IPS DF 6.9 (cell line): ENCODE results near the gene EHMT1.

Experiments used
- DNase-seq: peaks from one replicate; pipeline ENCODE4 v3.0.0-alpha.2; 2013; ENCODE audit warnings: low read depth, low spot score
- H3K27ac ChIP-seq: one replicate; pipeline ENCODE4 v1.5.1; 2013; ENCODE audit warnings: low read length, control low read depth
- H3K27me3 ChIP-seq: 2 replicates; pipeline ENCODE4 v1.6.1; 2013; ENCODE audit warnings: mild to moderate bottlenecking, low read length; ENCODE audit not compliant: control insufficient read depth, insufficient read depth
- H3K36me3 ChIP-seq: 2 replicates; pipeline ENCODE4 v1.6.1; 2013; ENCODE audit warnings: low read length; ENCODE audit not compliant: control insufficient read depth, insufficient read depth
- H3K4me1 ChIP-seq: 2 replicates; pipeline ENCODE4 v1.6.1; 2013; ENCODE audit warnings: low read length; ENCODE audit not compliant: control insufficient read depth, insufficient read depth
- H3K4me3 ChIP-seq: 2 replicates; pipeline ENCODE4 v1.5.1; 2013; ENCODE audit warnings: mild to moderate bottlenecking, low read length
- H3K9me3 ChIP-seq: 2 replicates; pipeline ENCODE4 v1.6.1; 2013; ENCODE audit warnings: low read length, inconsistent platforms; ENCODE audit not compliant: control insufficient read depth, insufficient read depth
- WGBS: extraction: QIAGEN DNeasy Blood & Tissue Kit; methylation state at CpG from one replicate; pipeline ENCODE4 v1.1.7; 2013; ENCODE audit warnings: mixed read lengths, missing lambda C conversion rate; ENCODE audit not compliant: insufficient read length, insufficient coverage; 5-methylcytosine and 5-hydroxymethylcytosine counted together

EHMT1 gene

DNA sequence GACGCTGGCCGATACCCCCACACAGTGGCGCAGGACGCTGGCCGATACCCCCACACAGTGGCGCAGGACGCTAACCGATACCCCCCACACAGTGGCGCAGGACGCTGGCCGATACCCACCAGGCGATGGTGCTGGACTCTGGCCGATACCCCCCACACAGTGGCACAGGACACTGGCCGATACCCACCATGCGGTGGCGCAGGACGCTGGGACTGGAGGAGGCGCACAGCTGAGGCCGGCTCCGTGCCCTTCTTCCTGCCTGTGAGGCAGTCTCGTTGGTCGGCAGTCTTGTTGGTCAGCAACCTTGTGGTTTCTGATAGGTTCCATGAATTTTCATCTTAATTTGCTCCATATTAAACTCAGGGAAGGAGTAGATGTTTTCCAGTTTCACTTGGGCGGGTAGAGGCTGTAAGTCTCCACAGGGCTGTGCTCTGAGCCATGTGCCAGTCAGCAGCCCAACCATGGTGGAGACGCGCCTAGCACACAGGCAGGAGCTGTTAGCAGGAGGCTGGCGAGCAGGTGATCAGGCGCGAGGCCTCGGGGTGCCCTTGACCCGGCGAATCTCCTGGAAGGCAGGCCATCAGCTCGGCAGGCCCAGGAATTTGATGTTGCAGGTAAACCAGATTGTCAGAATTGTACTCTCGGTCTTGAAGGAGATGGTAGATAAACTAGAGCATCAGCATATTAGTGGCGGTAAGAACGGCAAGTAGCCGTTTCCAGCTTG lies 75.6 kb downstream of the EHMT1 start:
- no peaks in the 10 kb centered on the region for H3K27me3 ChIP-seq
- no peak for DNase-seq
- no peaks in the 10 kb centered on the region for H3K36me3 ChIP-seq
- no peak overlapping the region for H3K4me3 ChIP-seq
- H3K9me3 ChIP-seq: no peaks in the 10 kb centered on the region
- H3K27ac ChIP-seq: no peak overlapping the region
- no CpG with 5 or more reads among the region's 36 CpGs for WGBS
- H3K4me1 ChIP-seq: peaks cover 8% of the 10 kb centered on the region

DNA sequence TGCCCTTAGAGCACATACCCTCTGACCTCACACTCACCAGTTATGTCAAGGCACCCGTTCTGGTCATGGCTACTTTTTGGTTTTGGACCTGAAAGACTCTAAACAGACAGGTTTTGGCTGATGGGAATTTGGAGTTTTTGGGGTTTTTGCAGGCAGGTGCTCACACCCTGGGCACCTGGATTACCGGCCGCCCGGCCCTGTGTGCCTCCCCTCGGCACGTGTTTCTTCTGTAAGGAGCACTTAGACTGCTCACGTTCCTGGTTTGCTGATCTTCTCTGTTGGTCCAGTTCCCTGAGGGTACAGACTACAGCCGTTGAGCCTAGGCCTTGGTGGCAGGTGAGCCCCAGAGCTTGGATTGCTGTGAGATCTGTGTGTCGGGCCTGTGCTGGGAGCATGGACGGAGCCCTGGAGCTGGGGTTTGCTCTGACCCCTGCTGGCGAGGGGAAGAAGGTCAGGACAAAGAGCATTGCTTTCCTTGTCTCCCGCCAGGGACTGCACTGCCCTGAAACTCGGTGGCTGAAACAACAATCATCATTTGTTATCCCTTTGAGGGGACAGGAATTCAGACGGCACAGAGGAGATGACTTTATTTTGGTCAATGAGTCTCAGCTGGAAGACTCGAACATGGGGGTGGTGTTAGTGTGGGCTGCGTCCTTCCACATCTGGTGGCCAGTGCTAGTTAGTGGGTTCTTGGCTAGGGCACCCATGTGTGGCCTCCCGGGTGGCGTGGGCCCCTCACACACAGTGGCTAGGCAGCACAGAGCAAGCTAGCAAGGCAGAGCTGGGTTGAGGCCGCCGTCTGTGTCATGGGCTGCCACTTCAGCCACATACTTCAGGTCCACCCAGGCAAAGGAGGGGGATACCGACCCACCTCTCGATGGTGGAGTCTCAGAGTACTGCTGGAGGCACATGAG lies 76.4 kb downstream of the EHMT1 start:
- WGBS: no CpG with 5 or more reads among the region's 22 CpGs
- DNase-seq: peak; percentile 67
- Histone ChIP-seq H3K36me3 (no peaks in the 10 kb centered on the region), H3K27me3 (no peaks in the 10 kb centered on the region), H3K4me1 (peaks cover 8% of the 10 kb centered on the region), H3K4me3 (no peak overlapping the region), H3K27ac (no peak overlapping the region), H3K9me3 (no peaks in the 10 kb centered on the region)

DNA sequence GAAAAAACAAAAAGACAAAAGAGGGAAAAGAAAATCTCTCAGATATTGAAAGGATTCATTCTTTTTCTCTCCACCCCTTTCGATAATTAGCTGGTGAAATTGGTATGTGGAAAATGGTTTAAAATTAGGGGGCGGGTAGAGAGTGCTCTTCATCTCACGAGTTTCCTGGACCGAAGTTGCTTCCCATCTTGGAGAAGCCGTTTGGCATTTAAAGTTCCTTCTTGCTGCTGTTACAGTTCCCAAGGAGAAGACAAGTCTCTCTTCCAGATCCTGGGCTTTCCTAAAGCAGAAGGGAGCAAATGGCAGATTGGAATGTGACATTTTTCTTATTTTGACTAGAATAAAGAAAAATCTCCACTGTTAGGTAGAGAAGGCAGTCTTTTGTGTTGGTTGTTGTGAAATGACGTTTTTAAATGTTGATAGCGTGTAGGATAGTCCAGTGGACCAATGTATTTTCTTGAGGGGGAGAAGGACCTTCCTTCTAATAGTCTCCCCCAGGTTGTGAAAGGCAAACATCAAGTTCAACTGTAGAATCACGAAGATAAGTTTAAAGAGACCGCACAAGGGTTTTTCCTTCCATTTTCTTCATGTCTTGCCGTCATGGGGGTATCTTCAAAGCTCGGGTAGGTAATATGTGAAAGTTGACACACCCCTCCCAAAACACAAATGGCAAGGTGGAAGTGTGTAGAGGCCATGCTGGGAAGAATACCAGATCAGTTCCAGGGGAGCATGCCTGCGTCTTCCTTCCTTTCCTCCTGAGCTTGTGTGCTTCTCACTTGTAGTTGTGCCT lies 77.5 kb downstream of the EHMT1 start:
- no peak for DNase-seq
- no peaks in the 10 kb centered on the region for H3K36me3 ChIP-seq

DNA sequence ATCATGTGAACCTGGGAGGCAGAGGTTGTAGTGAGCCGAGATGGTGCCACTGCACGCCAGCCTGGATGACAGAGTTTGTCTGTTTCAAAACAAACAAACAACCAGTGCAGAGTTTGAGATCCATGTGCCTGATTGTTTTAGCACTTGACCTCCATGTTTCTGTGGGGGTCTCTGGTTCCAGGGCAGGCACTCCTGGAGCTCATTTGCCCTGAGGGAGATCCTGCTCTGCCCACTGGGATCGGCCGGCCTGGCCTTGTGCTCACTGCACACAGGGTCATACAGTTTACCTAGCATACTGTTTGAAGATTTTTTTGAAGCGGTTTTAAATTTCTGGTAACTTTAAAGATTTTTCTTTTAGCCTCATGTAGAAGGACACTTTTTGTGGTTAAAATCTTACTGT lies 78.4 kb downstream of the EHMT1 start:
- H3K9me3 ChIP-seq: no peaks in the 10 kb centered on the region
- DNase-seq: no peak
- no CpG with 5 or more reads among the region's 5 CpGs for WGBS
- H3K36me3 ChIP-seq: no peaks in the 10 kb centered on the region
- H3K27ac ChIP-seq: no peak overlapping the region
- H3K4me3 ChIP-seq: no peak overlapping the region
- H3K4me1 ChIP-seq: peaks cover 8% of the 10 kb centered on the region
- no peaks in the 10 kb centered on the region for H3K27me3 ChIP-seq

More for the DNA sequence above, 77.5 kb downstream of the EHMT1 start:
- WGBS: 100% methylated on average over 2 of the region's 12 CpGs
- H3K27me3 ChIP-seq: no peaks in the 10 kb centered on the region
- H3K4me1 ChIP-seq: peaks cover 8% of the 10 kb centered on the region
- H3K4me3 ChIP-seq: no peak overlapping the region
- H3K27ac ChIP-seq: no peak overlapping the region
- no peaks in the 10 kb centered on the region for H3K9me3 ChIP-seq

DNA sequence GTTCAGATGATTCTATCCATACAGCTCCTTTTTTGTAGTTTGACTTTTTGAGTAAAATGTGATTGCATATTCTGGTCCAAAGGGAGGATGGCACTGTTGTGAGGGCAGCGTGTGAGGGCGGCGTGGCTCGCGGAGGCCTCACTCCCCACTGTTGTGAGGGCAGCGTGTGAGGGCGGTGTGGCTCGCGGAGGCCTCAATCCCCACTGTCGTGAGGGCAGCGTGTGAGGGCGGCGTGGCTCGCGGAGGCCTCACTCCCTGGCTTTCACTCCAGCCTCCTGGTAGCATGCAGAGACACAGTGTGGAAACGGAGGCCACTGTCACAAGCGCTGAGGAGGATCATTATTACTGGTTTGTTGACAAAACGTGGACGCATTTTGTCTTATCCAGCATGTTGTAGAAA lies 79.0 kb downstream of the EHMT1 start:
- Histone ChIP-seq H3K27me3 (no peaks in the 10 kb centered on the region), H3K27ac (no peak overlapping the region), H3K9me3 (0 out of 2 replicates have a peak, but pooled peaks cover 1% of the 10 kb centered on the region), H3K4me1 (peaks cover 8% of the 10 kb centered on the region), H3K36me3 (peaks cover 3% of the 10 kb centered on the region; the same call in 1 of the 2 replicates), H3K4me3 (no peak overlapping the region)
- no CpG with 5 or more reads among the region's 19 CpGs for WGBS
- DNase-seq: no peak

DNA sequence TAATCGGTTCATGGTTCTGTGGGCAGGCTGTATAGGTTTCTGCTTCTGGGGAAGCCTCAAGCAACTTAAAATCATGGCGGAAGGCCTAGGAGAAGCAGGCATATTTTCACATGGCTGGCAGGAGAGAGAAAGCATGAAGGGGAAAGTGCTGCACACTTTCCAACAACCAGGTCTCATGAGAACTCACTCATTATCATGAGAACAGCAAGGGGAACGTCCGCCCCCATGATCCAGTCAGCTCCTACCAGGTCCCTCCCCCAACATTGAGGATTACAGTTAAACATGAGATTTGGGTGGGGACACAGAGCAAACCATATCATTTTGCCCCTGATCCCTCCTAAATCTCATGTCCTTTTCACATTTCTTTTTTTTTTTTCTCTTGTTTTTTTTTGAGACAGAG lies 82.1 kb downstream of the EHMT1 start:
- Histone ChIP-seq H3K9me3 (0 out of 2 replicates have a peak, but pooled peaks cover 1% of the 10 kb centered on the region), H3K27ac (no peak overlapping the region), H3K4me1 (peaks cover 8% of the 10 kb centered on the region), H3K36me3 (peaks cover 3% of the 10 kb centered on the region; the same call in 1 of the 2 replicates), H3K27me3 (no peaks in the 10 kb centered on the region), H3K4me3 (no peak overlapping the region)
- DNase-seq: no peak
- no CpG with 5 or more reads among the region's 4 CpGs for WGBS

DNA sequence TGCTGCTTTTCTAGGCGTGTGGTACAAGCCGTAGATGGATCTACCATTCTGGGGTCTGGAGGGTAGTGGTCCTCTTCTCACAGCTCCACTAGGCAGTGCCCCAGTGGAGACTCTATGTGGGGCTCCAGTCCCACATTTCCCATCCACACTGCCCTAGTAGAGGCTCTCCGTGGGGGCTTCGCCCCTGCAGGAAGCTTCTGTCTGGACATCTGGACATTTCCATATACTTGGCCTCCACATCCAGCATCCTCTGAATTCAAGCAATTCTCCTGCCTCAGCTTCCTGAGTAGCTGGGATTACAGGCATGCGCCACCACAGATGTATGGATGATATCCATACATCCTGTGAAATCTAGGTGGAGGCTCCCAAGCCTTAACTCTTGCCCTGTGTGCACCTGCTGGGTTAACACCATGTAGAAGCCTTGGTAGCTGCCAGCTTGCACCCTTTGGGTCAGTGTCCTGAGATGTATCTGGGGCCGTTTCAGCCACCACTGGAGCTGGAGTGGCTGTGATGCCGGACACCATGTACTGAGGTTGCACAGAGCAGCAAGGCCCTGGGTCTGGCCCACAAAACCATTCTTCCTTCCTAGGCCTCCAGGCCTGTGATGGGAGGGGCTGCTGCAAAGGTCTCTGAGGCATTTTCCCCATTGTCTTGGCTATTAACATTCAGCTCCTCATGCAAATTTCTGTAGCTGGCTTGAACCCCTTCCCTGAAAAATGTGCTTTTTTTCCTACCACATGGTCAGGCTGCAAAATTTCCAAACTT lies 84.0 kb downstream of the EHMT1 start:
- Histone ChIP-seq H3K27me3 (no peaks in the 10 kb centered on the region), H3K36me3 (peaks cover 3% of the 10 kb centered on the region; the same call in 1 of the 2 replicates), H3K9me3 (0 out of 2 replicates have a peak, but pooled peaks cover 1% of the 10 kb centered on the region), H3K4me1 (peaks cover 9% of the 10 kb centered on the region), H3K4me3 (no peak overlapping the region), H3K27ac (no peak overlapping the region)
- no CpG with 5 or more reads among the region's 7 CpGs for WGBS
- no peak for DNase-seq

DNA sequence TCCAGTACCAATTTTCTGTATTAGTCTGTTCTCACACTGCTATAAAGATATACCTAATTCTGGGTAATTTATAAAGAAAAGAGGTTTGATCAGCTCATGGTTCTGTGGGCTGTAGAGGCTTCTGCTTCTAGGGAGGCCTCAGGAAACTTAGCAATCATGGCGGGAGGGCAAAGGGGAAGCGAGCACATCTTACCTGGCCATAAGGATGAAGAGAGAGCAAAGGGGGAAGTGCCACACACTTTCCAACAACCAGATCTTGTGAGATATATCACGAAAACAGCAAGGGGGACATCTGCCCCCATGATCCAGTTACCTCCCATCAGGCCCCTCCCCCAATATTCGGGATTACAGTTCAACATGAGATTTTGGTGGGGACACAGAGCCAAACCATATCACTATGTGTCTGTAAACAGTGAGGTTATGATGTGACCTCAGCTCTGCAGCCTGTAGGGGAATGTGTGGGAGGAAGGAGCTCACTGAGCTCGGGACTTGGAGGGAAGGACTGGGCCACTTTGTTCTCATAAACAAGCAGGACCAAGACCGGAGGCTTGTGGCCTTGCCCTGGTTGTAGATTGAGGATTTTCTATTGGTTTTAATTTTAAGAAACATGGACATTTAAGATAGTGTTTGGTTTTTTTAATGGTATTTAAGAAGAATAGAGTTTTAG lies 85.2 kb downstream of the EHMT1 start:
- Histone ChIP-seq H3K4me3 (no peak overlapping the region), H3K9me3 (0 out of 2 replicates have a peak, but pooled peaks cover 1% of the 10 kb centered on the region), H3K36me3 (peaks cover 3% of the 10 kb centered on the region; the same call in 1 of the 2 replicates), H3K27me3 (no peaks in the 10 kb centered on the region), H3K4me1 (peaks cover 10% of the 10 kb centered on the region), H3K27ac (no peak overlapping the region)
- no CpG with 5 or more reads among the region's 6 CpGs for WGBS
- DNase-seq: no peak

DNA sequence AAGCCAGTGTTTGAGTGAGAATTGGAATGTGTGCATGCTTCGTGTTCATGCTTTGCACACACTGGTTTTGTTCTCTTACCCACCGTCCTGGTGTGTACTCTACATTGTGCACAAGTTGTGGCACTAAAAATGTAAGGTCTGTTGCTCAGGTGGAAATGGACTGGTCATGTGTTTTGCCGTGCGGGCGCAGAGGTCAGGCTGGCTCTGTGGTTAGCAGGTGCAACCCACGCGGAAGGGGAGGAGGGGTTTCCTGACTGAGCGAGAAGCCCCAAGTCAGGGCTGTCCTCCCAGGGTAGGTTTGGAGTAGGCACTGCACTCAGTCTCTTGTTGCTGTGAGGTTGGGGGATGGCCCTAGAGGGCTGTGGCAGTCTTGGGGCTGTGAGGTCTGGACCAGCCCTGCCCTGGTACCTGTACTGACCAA lies 86.6 kb downstream of the EHMT1 start:
- no CpG with 5 or more reads among the region's 8 CpGs for WGBS
- H3K4me1 ChIP-seq: peaks cover 11% of the 10 kb centered on the region
- DNase-seq: no peak
- H3K4me3 ChIP-seq: no peak overlapping the region
- peaks cover 3% of the 10 kb centered on the region; the same call in 1 of the 2 replicates for H3K36me3 ChIP-seq
- H3K27ac ChIP-seq: no peak overlapping the region
- 0 out of 2 replicates have a peak, but pooled peaks cover 1% of the 10 kb centered on the region for H3K9me3 ChIP-seq
- no peaks in the 10 kb centered on the region for H3K27me3 ChIP-seq
